ENCODE data around the gene KLHL33.

DNA sequence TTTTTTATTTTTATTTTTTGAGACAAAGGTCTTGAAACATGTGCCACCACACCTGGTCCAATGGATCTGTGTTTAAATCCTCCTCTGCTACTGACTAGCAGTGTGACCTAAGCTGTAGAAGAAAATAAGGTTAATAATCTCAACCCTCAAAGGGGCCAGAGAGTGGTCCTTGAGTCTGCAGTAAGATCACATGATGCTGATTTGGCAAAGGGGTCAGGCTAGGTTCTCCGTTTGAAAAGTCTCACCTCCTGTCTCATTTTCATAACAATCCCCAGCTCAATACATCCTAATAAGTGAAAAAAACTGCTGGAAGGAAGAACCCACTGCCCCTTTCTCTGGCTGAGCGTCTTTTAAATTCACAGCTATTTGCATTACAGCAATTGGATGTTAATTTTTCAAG lies 14.7 kb downstream of the KLHL33 start:
- TF ChIP-seq SIN3A (IDR thresholded peaks at IDR 0.05; ENCODE audit: borderline replicate concordance, insufficient read depth, low read length), result no peak
- no peak for TF ChIP-seq REST (IDR thresholded peaks at IDR 0.05; ENCODE audit: insufficient read depth in 1 of 2, low read depth in 2 of 2, low read length in 2 of 2)
- TF ChIP-seq POLR2AphosphoS5 (IDR thresholded peaks at IDR 0.05; ENCODE audit: low read depth, low read length), result no peak
- TF ChIP-seq TAF1 (IDR thresholded peaks at IDR 0.05; ENCODE audit: borderline replicate concordance, insufficient read depth, low read length), result no peak

All from PFSK-1 (cell line).